ENCODE data around the gene BDKRB2. TPM values are rescaled to one million over a fixed set of nuclear protein-coding genes. Genes with fewer than 3 reads are reported as not detected.

The BDKRB2 gene
- total RNA-seq, 1 experiment from 2014 or later: 0.15 TPM

DNA sequence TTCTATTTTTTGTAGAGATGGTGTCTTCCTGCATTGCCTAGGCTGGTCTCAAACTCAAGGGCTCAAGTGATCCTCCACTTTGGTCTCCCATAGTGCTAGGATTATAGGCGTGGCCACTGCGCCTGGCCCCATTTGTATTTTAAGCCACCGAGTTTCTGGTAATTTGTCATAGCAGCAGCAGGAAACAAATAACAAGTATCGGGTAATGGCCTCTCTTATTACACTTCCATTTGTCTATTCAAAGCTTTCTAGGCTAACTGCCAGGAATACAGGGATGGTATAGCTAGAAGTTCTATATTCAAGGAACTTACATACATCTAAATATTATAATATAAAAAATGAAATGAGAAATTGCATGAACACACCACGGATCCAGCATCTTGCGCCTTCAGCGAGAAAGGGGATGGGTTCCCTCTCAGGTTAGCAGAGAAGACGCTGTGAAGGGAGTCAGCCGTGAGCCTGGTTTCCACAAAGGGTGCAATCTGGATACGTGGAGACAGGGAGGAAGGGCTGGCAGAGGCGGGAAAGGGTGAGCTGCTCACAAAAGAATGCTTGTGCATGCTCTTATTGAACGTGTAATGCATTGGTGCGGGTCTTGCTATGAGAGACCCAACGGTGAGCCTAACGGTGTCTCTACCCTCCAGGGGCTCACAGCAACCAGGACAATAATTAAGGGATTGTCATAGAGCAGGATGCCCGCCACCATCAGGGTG lies 60.9 kb downstream of the BDKRB2 start:
- no peaks in the 10 kb centered on the region for H4K20me1 ChIP-seq (ENCODE audit: control insufficient read depth, insufficient read depth, insufficient read length)
- no peak overlapping the region for H2AFZ ChIP-seq (ENCODE audit: low read length)
- H3K27ac ChIP-seq (ENCODE audit: insufficient read length, low read depth, low read length): no peak overlapping the region
- no peak overlapping the region for H2BK15ac ChIP-seq (ENCODE audit: low read depth, low read length)
- no peaks in the 10 kb centered on the region for H3K4me1 ChIP-seq (ENCODE audit: insufficient read depth, low read length)
- no peak overlapping the region for H3K14ac ChIP-seq (ENCODE audit: insufficient read depth, low read length)
- no peak overlapping the region for H3T11ph ChIP-seq (ENCODE audit: low read length)
- no peaks in the 10 kb centered on the region; a peak in 1 of 7 replicates for H3K36me3 Mint-ChIP-seq (ENCODE audit: insufficient read depth in 1 of 3, low read depth in 3 of 3)
- H3K9me3 ChIP-seq (ENCODE audit: control insufficient read depth, low read depth, low read length): no peaks in the 10 kb centered on the region
- H2BK20ac ChIP-seq (ENCODE audit: low read depth, low read length, poor library complexity, severe bottlenecking): no peak overlapping the region
- no peak overlapping the region for H2AK5ac ChIP-seq (ENCODE audit: insufficient read length, low read length)
- no peaks in the 10 kb centered on the region for H3K23me2 ChIP-seq (ENCODE audit: insufficient read length, low read depth, low read length, poor library complexity, severe bottlenecking)
- TF ChIP-seq, protein P1, sequence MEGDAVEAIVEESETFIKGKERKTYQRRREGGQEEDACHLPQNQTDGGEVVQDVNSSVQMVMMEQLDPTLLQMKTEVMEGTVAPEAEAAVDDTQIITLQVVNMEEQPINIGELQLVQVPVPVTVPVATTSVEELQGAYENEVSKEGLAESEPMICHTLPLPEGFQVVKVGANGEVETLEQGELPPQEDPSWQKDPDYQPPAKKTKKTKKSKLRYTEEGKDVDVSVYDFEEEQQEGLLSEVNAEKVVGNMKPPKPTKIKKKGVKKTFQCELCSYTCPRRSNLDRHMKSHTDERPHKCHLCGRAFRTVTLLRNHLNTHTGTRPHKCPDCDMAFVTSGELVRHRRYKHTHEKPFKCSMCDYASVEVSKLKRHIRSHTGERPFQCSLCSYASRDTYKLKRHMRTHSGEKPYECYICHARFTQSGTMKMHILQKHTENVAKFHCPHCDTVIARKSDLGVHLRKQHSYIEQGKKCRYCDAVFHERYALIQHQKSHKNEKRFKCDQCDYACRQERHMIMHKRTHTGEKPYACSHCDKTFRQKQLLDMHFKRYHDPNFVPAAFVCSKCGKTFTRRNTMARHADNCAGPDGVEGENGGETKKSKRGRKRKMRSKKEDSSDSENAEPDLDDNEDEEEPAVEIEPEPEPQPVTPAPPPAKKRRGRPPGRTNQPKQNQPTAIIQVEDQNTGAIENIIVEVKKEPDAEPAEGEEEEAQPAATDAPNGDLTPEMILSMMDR (conservative IDR thresholded peaks at IDR 0.05): no peak
- no peak overlapping the region for H2BK12ac ChIP-seq (ENCODE audit: insufficient read length, low read depth, low read length)
- no peak overlapping the region for H2BK5ac ChIP-seq (ENCODE audit: insufficient read length, low read length)
- H3K9ac ChIP-seq (ENCODE audit: extremely low read depth, insufficient read length, low read length): no peak overlapping the region
- H2BK120ac ChIP-seq (ENCODE audit: low read depth, low read length, poor library complexity, severe bottlenecking): no peak overlapping the region
- no peaks in the 10 kb centered on the region; a peak in 3 of 5 replicates for H3K9me3 Mint-ChIP-seq
- no peak overlapping the region for H3K4me2 ChIP-seq (ENCODE audit: insufficient read depth, insufficient read length, low read length)
- H3K27me3 Mint-ChIP-seq (ENCODE audit: low read depth): no peaks in the 10 kb centered on the region; the same call in 1 of the 2 replicates
- no peaks in the 10 kb centered on the region for H3K79me1 ChIP-seq (ENCODE audit: insufficient read depth, low read depth, low read length, poor library complexity, severe bottlenecking)
- no peaks in the 10 kb centered on the region for H3K27me3 ChIP-seq (ENCODE audit: insufficient read depth, low read length)
- no peak overlapping the region for H4K8ac ChIP-seq (replicated peaks; ENCODE audit: insufficient read length, low read depth, low read length)
- H3K23ac ChIP-seq (ENCODE audit: insufficient read length, low read depth, low read length): no peak overlapping the region
- no CpG with 5 or more reads among the region's 16 CpGs for WGBS (ENCODE audit: extremely low coverage, insufficient read length, low lambda C conversion rate)
- H3K4ac ChIP-seq (ENCODE audit: low read depth, low read length): no peak overlapping the region
- H3K27ac Mint-ChIP-seq: peak overlapping the region in 1 of 3 experiments; percentile 9; a peak in 1 of 7 replicates
- H4K5ac ChIP-seq (ENCODE audit: insufficient read length, low read depth, low read length): no peak overlapping the region
- no peak overlapping the region for H3K56ac ChIP-seq (ENCODE audit: insufficient read length, low read depth, low read length)
- no peaks in the 10 kb centered on the region for H3K79me2 ChIP-seq (ENCODE audit: insufficient read depth, low read length)
- DNase-seq: no peak
- H3K4me3 Mint-ChIP-seq: no peak overlapping the region
- no peak overlapping the region for H3K18ac ChIP-seq (ENCODE audit: insufficient read length, low read depth, low read length)
- H3K4me1 Mint-ChIP-seq: no peaks in the 10 kb centered on the region
- no peak overlapping the region for H4K91ac ChIP-seq (ENCODE audit: insufficient read length, low read depth, low read length)
